Pancreas (tissue), 10 donors: ENCODE measurements around the gene CBS. TPM values are rescaled to one million over a fixed set of nuclear protein-coding genes. Genes with fewer than 3 reads are reported as not detected.
A peak's percentile ranks its signal among the peaks of the same experiment; 100 is the strongest.
"Not testable (repeated sequence)": the region's sequence is repeated elsewhere in the genome, so short reads cannot be mapped to it uniquely, and the experiment has no call there.

ENCODE experiments used
- ATAC-seq, 4 donors: fragments of 200-7000 bp; cut with Tn5 transposase; one replicate each; pipeline versions ENCODE4 v1.8.0 to v1.9.1; 2020; ENCODE audit warnings: mild to moderate bottlenecking in 4 of 4, moderate library complexity in 4 of 4
- DNase-seq, 6 donors: peaks; one replicate each; pipeline ENCODE4 v3.0.0-alpha.2; 2020
- FAIRE-seq: peaks from 2 replicates; lab custom pipeline; 2012; peaks lifted over from hg19 to GRCh38; lab: Jason Lieb, UNC
- H3K27ac ChIP-seq, 4 donors: fragments of 200-600 bp; sonication (generic); 1 replicate in 3 of 4; 2 replicates in 1 of 4; pipeline versions ENCODE4 v1.5.0 to v1.8.0; 2020
- H3K27me3 ChIP-seq, 4 donors: fragments of 200-600 bp; one replicate each; pipeline ENCODE4 v1.8.0; 2021
- H3K36me3 ChIP-seq, 3 donors: fragments of 200-600 bp; sonication (generic) in 1 of 3; one replicate each; pipeline versions ENCODE4 v1.5.0 to v1.8.0; 2020 to 2021
- H3K4me1 ChIP-seq, 3 donors: fragments of 200-600 bp; one replicate each; pipeline ENCODE4 v1.8.0; 2021
- H3K4me3 ChIP-seq, 4 donors: fragments of 200-600 bp; sonication (generic) in 2 of 4; one replicate each; pipeline versions ENCODE4 v1.5.0 to v1.8.0; 2020 to 2021
- H3K9me3 ChIP-seq, 4 donors: fragments of 200-600 bp; one replicate each; pipeline ENCODE4 v1.8.0; 2021
- CTCF ChIP-seq, 4 donors: fragments of 200-600 bp; sonication (generic) in 3 of 4; IDR thresholded peaks; one replicate each; pipeline versions ENCODE4 v1.5.0 to v1.8.0; 2021; ENCODE audit warnings: antibody characterized with exemption in 4 of 4
- WGBS, 2 donors: extraction: QIAGEN DNeasy Blood & Tissue Kit; methylation state at CpG; one replicate each; pipeline ENCODE4 v1.1.7; 2013; 5-methylcytosine and 5-hydroxymethylcytosine counted together
- intact Hi-C, 3 donors: fragments of 100-400 bp; cut with DNase I; formaldehyde crosslinking; loops; one replicate each; pipeline versions ENCODE4 v1.11.1 to v1.14.2; 2022
- polyA plus RNA-seq, 2 donors: library from polyadenylated mRNA; stranded (reverse); fragments of 200-250 nt; gene quantifications; one replicate each; pipeline ENCODE4 v1.2.3, GENCODE V29; 2013
- total RNA-seq, 6 donors: library from RNA; stranded (reverse); fragmentation: NEBNext Ultra II Directional in 4 of 6; extraction: Animal tissue kit (Norgen Biotek cat#: 25700) in 4 of 6; gene quantifications; one replicate each; pipeline versions ENCODE4 v1.2.1 to v1.2.4, GENCODE V29; 2021 to 2023
- donor health status: healthy with polysubstance abuse.
- donor health status: DM: no; HTN: no; CAD: no; lungs with moderate emphysema.
- donor health status: DM: no; HTN: no; CAD: no.
- donor health status: control.
- donor health status: control.
- donor health status: Bipolar disorder and iron deficiency.
- donor health status: DM: yes; HTN: yes; CAD: no.
- donor health status: DM: no; HTN: no; CAD: no.
- donor health status: DM: no; HTN: no; CAD: no.
- donor health status: DM: yes; HTN: yes; CAD: no.

Gene CBS
- total and polyA plus RNA-seq, 8 donors, result 24.4 to 168 (median 91.6) TPM

GRCh38 chr21:43037918-43038658, 37.5 kb downstream of the CBS start:
- DNase-seq, ATAC-seq, H3K27ac ChIP-seq, H3K27me3 ChIP-seq, H3K4me3 ChIP-seq, H3K9me3 ChIP-seq, FAIRE-seq, intact Hi-C loops, H3K4me1 ChIP-seq, H3K36me3 ChIP-seq: not testable (repeated sequence)
- WGBS, 2 donors, result 82 to 83% methylated on average over 15 to 18 of the region's 19 CpGs

- H3K9me3 ChIP-seq, H3K27ac ChIP-seq, H3K4me1 ChIP-seq, FAIRE-seq, intact Hi-C loops, H3K27me3 ChIP-seq, H3K36me3 ChIP-seq, H3K4me3 ChIP-seq, DNase-seq: not testable (repeated sequence)
- 91 to 97% methylated on average over 6 to 10 of the region's 17 CpGs for WGBS, 2 donors
- ATAC-seq, result peak in 2 of 4 donors; percentile 31 to 61
Measured at GRCh38 chr21:43036889-43037288, 38.7 kb downstream of the CBS start.

- intact Hi-C loops, result no loop called here
- FAIRE-seq (no peak), DNase-seq (no peak), ATAC-seq (no peak)
- Histone ChIP-seq H3K4me1 (no peaks in the 10 kb centered on the region), H3K27ac (no peak overlapping the region), H3K4me3 (no peak overlapping the region), H3K27me3 (no peaks in the 10 kb centered on the region), H3K9me3 (no peaks in the 10 kb centered on the region), H3K36me3 (no peaks in the 10 kb centered on the region)
- WGBS, 2 donors, result 86% methylated on average over 5 of the region's 5 CpGs
- no peak for TF ChIP-seq CTCF (IDR thresholded peaks at IDR 0.05)
Measured at GRCh38 chr21:43034826-43035225, 40.8 kb downstream of the CBS start.

- Histone ChIP-seq H3K36me3 (peaks cover 0 to 4% (median 0%) of the 10 kb centered on the region in 3 donors), H3K27ac (no peak overlapping the region), H3K4me3 (no peak overlapping the region), H3K27me3 (no peaks in the 10 kb centered on the region), H3K9me3 (no peaks in the 10 kb centered on the region), H3K4me1 (no peaks in the 10 kb centered on the region)
- FAIRE-seq (no peak), ATAC-seq (no peak), DNase-seq (no peak)
- WGBS, 2 donors, result 91 to 94% methylated on average over 1 of the region's 1 CpG
- no peak for TF ChIP-seq CTCF (IDR thresholded peaks at IDR 0.05)
- intact Hi-C loops, result no loop called here
Measured at GRCh38 chr21:43034101-43034500, 41.5 kb downstream of the CBS start.

GRCh38 chr21:43031121-43031619, 44.5 kb downstream of the CBS start:
- no peak for FAIRE-seq
- no peaks in the 10 kb centered on the region for H3K4me1 ChIP-seq
- H3K36me3 ChIP-seq, result peaks cover 0 to 11% (median 0%) of the 10 kb centered on the region in 3 donors
- no peak overlapping the region for H3K27ac ChIP-seq
- ATAC-seq, result no peak
- 90 to 92% methylated on average over 12 of the region's 12 CpGs for WGBS, 2 donors
- no peaks in the 10 kb centered on the region for H3K27me3 ChIP-seq
- DNase-seq, result no peak
- TF ChIP-seq CTCF (IDR thresholded peaks at IDR 0.05), result no peak
- no peaks in the 10 kb centered on the region for H3K9me3 ChIP-seq
- intact Hi-C loops, result no loop called here
- no peak overlapping the region for H3K4me3 ChIP-seq

- no peak overlapping the region for H3K4me3 ChIP-seq
- intact Hi-C loops, result no loop called here
- ATAC-seq (no peak), FAIRE-seq (no peak), DNase-seq (no peak)
- WGBS, 2 donors, result 91 to 92% methylated on average over 13 of the region's 13 CpGs
- TF ChIP-seq CTCF (IDR thresholded peaks at IDR 0.05), result no peak
- peaks cover 0 to 19% (median 0%) of the 10 kb centered on the region in 3 donors for H3K36me3 ChIP-seq
- no peak overlapping the region for H3K27ac ChIP-seq
- no peaks in the 10 kb centered on the region for H3K27me3 ChIP-seq
- H3K9me3 ChIP-seq, result no peaks in the 10 kb centered on the region
- no peaks in the 10 kb centered on the region for H3K4me1 ChIP-seq
Measured at GRCh38 chr21:43029785-43030184, 45.9 kb downstream of the CBS start.
